Suprapubic skin (tissue), 4 donors: ENCODE measurements around the gene S100A9.

Experiments used
- EP300 ChIP-seq: sonication (generic); formaldehyde crosslinking; IDR thresholded peaks from one replicate; pipeline ENCODE4 v1.6.1; 2017; ENCODE audit warnings: antibody characterized with exemption
- POLR2A ChIP-seq, 2 donors: fragments of 450-650 bp; IDR thresholded peaks; one replicate each; pipeline ENCODE4 v1.6.1; 2017; ENCODE audit warnings: antibody characterized with exemption in 2 of 2, mild to moderate bottlenecking in 2 of 2, moderate library complexity in 2 of 2
- POLR2AphosphoS5 ChIP-seq, 3 donors: sonication (generic); formaldehyde crosslinking; IDR thresholded peaks; one replicate each; pipeline ENCODE4 v1.6.1; 2017; ENCODE audit warnings: antibody characterized with exemption in 3 of 3
- TF ChIP-seq, protein P1 (sequence below), 2 donors: fragments of 200-600 bp in 1 of 2; fragments of 450-650 bp in 1 of 2; sonication (generic) in 1 of 2; IDR thresholded peaks; one replicate each; pipeline ENCODE4 v1.5.1; 2016 to 2019; ENCODE audit warnings: antibody characterized with exemption in 2 of 2, mild to moderate bottlenecking in 1 of 2, moderate library complexity in 1 of 2

DNA sequence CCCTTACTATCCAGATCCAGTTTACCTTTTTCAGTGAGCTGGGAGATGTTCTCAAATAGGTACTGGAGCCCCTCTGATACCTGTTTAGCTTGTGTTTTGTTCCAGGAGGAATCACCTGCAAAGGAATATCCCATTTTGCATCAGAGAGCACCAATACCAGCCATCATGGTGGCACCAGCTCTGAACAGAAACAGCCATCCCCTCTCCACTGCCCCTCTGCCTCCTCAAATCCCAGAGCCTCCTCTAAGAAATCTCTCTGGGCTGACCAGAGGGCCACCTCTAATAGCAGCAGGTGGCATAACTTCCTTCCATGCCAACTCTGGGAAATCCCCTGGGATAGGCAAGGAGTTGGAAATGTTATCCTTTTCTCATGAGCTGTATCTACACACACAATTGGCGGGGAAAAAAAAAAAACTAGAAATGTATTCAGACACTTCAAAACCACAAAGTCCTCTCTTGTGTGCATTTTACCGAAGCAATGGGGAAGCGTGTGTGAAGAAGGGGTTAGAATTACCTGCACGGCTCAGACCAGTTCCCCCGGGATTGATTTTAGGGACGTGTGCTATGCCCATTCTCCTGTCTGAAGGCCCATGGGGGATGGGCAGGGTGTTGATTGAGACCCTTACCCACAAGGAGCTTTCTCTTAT lies 11.5 kb upstream of the S100A9 start:
- TF ChIP-seq, protein P1, sequence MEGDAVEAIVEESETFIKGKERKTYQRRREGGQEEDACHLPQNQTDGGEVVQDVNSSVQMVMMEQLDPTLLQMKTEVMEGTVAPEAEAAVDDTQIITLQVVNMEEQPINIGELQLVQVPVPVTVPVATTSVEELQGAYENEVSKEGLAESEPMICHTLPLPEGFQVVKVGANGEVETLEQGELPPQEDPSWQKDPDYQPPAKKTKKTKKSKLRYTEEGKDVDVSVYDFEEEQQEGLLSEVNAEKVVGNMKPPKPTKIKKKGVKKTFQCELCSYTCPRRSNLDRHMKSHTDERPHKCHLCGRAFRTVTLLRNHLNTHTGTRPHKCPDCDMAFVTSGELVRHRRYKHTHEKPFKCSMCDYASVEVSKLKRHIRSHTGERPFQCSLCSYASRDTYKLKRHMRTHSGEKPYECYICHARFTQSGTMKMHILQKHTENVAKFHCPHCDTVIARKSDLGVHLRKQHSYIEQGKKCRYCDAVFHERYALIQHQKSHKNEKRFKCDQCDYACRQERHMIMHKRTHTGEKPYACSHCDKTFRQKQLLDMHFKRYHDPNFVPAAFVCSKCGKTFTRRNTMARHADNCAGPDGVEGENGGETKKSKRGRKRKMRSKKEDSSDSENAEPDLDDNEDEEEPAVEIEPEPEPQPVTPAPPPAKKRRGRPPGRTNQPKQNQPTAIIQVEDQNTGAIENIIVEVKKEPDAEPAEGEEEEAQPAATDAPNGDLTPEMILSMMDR (IDR thresholded peaks at IDR 0.05): no peak
- no peak for TF ChIP-seq EP300
- no peak for TF ChIP-seq POLR2A (IDR thresholded peaks at IDR 0.05)
- no peak for TF ChIP-seq POLR2AphosphoS5 (IDR thresholded peaks at IDR 0.05)
